GM19467 (cell line): Measurements from ENCODE around the gene TBRG1.
A peak's percentile ranks its signal among the peaks of the same experiment; 100 is the strongest.
"Not testable (repeated sequence)": the region's sequence is repeated elsewhere in the genome, so short reads cannot be mapped to it uniquely, and the experiment has no call there.

Experiments
- ATAC-seq: cut with Tn5 transposase; IDR thresholded peaks from one replicate; pipeline ENCODE4 v1.9.1; 2021; ENCODE audit warnings: mild to moderate bottlenecking, moderate library complexity; ENCODE audit not compliant: unreplicated experiment

The TBRG1 gene, protein sequence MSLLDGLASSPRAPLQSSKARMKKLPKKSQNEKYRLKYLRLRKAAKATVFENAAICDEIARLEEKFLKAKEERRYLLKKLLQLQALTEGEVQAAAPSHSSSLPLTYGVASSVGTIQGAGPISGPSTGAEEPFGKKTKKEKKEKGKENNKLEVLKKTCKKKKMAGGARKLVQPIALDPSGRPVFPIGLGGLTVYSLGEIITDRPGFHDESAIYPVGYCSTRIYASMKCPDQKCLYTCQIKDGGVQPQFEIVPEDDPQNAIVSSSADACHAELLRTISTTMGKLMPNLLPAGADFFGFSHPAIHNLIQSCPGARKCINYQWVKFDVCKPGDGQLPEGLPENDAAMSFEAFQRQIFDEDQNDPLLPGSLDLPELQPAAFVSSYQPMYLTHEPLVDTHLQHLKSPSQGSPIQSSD

DNA sequence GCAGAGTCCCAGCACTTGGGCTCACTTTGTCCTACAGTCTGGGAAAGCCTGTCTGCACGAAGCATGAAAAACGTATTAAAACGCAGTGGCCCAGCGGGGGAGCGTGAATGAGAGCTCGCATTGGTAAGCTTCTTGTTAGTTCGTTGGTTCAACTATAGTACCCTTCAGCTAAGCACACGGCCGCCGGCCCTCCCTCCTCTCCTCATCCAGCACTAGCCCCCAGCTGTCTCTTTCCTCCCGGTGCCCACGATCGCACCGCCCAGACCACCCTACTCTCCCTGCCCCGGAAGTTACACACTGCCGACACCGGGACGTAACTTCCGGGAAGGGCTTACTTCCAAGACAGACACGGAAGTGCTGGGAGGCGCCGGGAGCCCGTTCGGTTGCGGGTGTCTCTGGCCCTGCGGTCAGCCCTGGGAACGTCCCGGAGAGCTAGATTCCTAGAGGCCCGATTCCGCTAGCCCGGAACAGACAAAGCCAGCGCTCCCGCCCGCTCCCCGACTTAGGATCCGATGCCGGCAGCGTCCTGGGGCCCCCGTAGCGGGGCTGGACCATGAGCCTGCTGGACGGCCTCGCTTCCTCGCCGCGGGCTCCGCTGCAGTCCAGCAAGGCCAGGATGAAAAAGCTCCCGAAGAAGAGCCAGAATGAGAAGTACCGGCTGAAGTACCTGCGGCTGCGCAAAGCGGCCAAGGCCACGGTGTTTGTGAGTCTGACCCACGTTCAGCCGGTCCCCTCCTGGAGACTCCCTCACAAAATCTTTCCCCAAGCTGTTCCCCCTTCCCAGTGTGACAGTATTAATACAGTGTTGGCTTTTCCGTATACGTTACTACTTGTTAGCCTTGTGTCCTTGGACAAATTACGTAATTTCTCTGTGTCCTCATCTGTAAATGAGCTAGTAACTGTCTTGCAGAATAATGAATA lies at the start of gene TBRG1:
TBRG1 (plus strand) TSS at position 334 of the 921 bp plus-strand sequence; CDS start at position 554, 220 bp downstream.
- peak; percentile 98 for ATAC-seq

GRCh38 chr11:124577716-124578427 lies 44.8 kb upstream of the TBRG1 start:
- ATAC-seq: no peak

DNA sequence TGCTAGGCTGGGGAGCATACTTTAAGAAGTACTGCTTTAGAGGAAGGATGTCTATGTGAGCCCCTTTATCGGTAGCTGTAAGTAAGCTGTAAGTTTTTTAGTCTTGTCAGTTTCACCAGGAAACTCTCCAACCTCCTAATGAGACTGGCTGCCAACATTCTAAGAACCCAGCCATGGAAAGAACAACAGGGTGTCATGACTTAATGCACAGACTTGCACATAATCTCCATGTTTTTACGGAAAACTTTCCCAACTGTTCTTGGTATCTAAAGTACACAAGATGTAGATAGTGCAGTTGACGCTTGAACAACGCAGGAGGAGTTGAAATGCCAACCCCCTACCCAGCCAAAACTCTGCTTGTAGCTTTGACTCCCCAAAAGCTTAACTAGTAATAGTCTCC lies 43.9 kb upstream of the TBRG1 start:
- no peak for ATAC-seq

GRCh38 chr11:124581817-124582216 lies 40.8 kb upstream of the TBRG1 start:
- ATAC-seq: no peak

DNA sequence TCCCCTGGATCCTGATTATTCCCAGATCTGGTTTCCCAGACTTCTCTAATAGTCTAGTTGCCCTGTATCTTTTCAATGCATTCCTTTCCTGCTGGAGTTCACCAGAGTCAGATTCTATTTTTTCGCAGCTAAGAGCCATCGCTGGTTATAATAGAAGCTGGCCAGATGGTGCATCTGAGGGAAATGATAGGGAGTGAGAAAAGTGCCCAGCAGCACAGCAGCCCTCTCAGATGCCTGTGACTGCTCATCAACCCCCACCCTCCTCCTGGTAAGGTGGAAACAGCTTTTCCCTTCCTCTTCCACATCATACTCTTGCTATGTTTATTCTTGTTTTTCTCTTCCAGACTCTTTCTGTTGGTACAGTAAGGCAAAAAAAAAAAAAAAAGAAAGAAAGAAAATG lies 40.1 kb upstream of the TBRG1 start:
- ATAC-seq: no peak

GRCh38 chr11:124583781-124584180 lies 38.9 kb upstream of the TBRG1 start:
- ATAC-seq: no peak

GRCh38 chr11:124584681-124585372 lies 37.8 kb upstream of the TBRG1 start:
- ATAC-seq: no peak

GRCh38 chr11:124586238-124586860 lies 36.3 kb upstream of the TBRG1 start:
- ATAC-seq: no peak

DNA sequence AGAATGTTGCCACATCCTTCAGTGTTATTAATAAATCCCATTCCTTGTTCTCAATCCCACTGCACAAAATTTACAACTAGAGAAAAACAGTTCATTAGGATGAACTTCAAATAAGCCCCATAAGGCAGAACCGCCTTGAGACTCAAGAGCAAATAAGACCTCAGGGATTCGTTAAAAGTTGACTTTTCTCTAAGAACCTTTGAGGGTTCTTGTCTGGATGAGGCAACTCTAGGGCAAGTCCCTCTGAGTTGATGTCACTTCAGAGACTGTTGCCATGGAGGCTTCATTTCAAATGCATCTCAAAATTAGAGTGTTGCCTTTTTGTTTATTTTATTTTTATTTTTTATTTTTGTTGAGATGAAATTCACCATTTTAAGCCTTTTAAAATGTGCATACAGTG lies 31.2 kb upstream of the TBRG1 start:
- ATAC-seq: no peak

GRCh38 chr11:124592627-124593026 lies 30.0 kb upstream of the TBRG1 start:
- no peak for ATAC-seq

DNA sequence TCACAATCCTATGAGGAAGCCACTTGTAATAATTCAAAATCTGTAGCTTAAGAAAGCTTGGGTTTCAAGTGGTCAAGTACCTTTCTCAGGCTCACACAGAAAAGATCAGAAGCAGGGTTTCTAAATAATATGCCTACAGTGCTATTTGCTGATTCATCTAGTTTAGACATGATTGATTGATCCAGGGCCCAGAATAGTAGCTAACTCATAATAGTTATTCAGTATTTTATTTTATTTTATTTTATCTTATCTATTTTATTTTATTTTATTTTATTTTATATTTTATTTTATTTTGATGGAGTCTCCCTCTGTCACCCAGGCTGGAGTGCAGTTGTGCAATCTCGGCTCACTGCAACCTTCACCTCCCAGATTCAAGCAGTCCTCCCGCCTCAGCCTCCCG lies 27.4 kb upstream of the TBRG1 start:
- ATAC-seq: no peak

- ATAC-seq: no peak
These were observed 25.0 kb upstream of the TBRG1 start for GRCh38 chr11:124597626-124598025.

- ATAC-seq: no peak
These were observed 21.9 kb upstream of the TBRG1 start for GRCh38 chr11:124600621-124601320.

DNA sequence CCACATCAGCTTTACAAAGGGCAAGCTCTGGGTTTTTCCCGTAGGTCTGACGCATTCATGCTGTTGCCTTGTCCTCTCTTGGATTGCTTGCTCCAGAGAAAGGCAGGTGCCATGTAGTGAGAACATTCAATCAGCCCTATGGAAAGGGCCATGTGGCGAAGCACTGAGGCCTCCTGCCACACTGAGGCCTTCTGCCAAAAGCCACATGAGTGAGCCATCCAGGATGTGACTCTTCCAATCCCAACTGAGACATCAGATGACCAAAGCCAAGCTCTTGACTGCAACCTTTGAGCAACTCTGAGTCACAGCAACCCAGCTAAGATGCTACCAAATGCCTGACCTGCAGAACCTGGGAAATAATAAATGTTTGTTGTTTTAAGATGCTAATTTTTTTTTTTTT lies 20.5 kb upstream of the TBRG1 start:
- no peak for ATAC-seq

DNA sequence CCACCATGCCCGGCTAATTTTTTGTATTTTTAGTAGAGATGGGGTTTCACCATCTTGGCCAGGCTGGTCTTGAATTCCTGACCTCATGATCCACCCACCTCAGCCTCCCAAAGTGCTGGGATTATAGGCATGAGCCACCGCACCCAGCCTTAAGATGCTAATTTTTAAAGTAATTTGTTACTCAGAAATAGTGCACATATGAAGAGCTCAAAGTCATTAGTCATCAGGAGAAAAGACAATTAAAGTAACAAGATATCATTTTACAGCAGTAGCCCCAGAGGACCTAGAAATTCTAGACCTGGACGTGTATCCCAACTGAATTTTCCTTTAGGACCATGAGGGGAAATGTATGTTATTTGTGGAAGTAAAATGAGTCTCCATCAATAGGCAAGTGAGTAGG lies 19.9 kb upstream of the TBRG1 start:
- not testable (repeated sequence) for ATAC-seq

DNA sequence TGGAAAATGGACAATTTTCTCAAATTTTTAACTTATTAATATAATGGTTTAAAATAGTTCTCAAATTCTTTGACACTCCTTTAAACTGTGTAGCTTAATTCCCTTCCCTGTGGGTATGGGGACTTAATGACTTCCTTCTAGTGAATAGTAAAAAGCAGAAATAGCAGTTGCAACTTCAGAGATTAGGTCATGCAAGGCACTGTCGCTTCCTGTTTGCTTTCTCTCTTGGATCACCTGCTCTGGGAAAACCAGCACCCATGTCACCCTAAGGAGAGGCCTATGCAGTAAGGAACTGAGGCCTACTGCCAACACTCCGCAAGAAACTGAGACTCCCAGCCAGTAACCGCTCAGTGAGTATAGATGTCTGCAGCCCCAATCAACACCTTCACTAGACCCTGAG lies 16.9 kb upstream of the TBRG1 start:
- no peak for ATAC-seq

DNA sequence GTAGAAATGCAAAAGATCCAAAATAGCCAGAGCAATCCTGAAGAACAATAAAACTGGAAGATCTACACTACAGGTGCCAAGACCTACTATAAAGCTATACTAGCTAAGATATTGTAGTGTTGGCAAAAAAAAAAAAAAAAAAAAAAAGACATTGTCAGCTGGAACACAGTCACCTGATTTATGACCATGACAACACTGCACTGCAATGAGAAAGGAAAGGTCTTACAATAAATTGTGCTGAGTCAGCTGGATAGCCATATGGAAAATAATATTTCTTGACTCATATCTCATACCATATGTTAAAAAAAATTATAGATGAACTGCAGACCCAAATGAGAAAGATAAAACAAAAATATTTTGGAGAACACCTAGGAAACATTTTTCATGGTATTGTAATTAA lies 14.5 kb upstream of the TBRG1 start:
- no peak for ATAC-seq

DNA sequence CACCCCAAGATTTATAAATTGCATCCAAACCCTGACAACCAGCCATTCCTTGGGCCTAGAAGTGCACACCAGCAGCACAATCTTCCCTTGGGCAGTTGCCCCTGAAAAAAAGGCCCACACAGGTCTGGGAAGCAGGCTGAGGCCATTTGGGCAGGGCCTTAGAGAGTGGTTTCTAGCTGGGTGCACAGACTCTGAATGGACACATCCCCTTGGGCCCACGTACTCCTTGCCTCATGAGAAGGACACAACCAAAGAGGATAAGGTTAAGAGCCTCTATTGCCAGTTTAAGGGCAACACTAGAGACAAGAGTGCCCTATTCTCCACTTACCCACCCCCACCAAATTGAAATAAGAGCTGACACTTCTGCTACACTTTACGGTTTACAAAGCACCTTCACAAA lies 12.4 kb upstream of the TBRG1 start:
- no peak for ATAC-seq

GRCh38 chr11:124611064-124611463 lies 11.6 kb upstream of the TBRG1 start, which contains the start of gene PANX3:
Gene PANX3, plus strand, starts transcription at chr11:124611428. Its CDS starts 129 bp downstream, at chr11:124611557.
- no peak for ATAC-seq
